ENCODE results near the gene MEIS1. TPM values are rescaled to one million over a fixed set of nuclear protein-coding genes. Genes with fewer than 3 reads are reported as not detected.

MEIS1 gene
- total and polyA plus RNA-seq, 2 of the 8 experiments (the other 6 are each of a cell fraction or from before 2014, with no cell fraction given) = 0.17 to 1.2 TPM

GRCh38 chr2:66387016-66387753, 47.7 kb upstream of the MEIS1 start:
- Histone ChIP-seq H3K14ac (ENCODE audit: insufficient read length) (no peak overlapping the region), H3K56ac (replicated peaks; ENCODE audit: insufficient read length, low read depth, low read length) (no peak overlapping the region), H2AFZ (ENCODE audit: low read length) (no peak overlapping the region), H2BK20ac (ENCODE audit: low read length) (no peak overlapping the region), H3K4me1 (replicated peaks in 1 of 4; ENCODE audit: control insufficient read depth in 3 of 4, insufficient read depth in 4 of 4, low read length in 3 of 4) (peaks cover 0 to 7% (median 2%) of the 10 kb centered on the region in 4 experiments; a peak in 4 of 7 replicates), H2BK15ac (ENCODE audit: low read length) (no peak overlapping the region), H3K36me3 (ENCODE audit: control insufficient read depth in 2 of 4, insufficient read depth in 4 of 4, low read length in 3 of 4) (no peaks in the 10 kb centered on the region), H2BK120ac (replicated peaks; ENCODE audit: low read depth, low read length) (no peak overlapping the region), H3K79me2 (ENCODE audit: control insufficient read depth in 1 of 2, insufficient read depth in 2 of 2, low read length in 2 of 2) (no peaks in the 10 kb centered on the region), H3K27ac (ENCODE audit: low read depth, low read length) (no peak overlapping the region), H4K5ac (ENCODE audit: insufficient read length, low read depth, low read length) (no peak overlapping the region), H4K20me1 (replicated peaks in 1 of 2; ENCODE audit: control insufficient read depth in 1 of 2, insufficient read depth in 2 of 2, low read length in 2 of 2) (no peaks in the 10 kb centered on the region), H3K9me3 (ENCODE audit: insufficient read depth in 2 of 2, low read depth in 1 of 2, low read length in 1 of 2) (no peaks in the 10 kb centered on the region; a peak in 1 of 4 replicates), H3K79me1 (ENCODE audit: low read depth, low read length) (no peaks in the 10 kb centered on the region), H2BK5ac (ENCODE audit: low read depth, low read length) (no peak overlapping the region), H4K8ac (ENCODE audit: extremely low read depth, insufficient read depth, low read length) (no peak overlapping the region), H3K18ac (ENCODE audit: extremely low read depth, low read length) (no peak overlapping the region), H3K9ac (replicated peaks in 1 of 4; ENCODE audit: extremely low read depth in 1 of 4, low read depth in 3 of 4, low read length in 3 of 4) (no peak overlapping the region), H3K4me2 (ENCODE audit: insufficient read depth in 1 of 2, low read depth in 2 of 2, low read length in 2 of 2) (no peak overlapping the region), H2BK12ac (ENCODE audit: low read depth, low read length) (no peak overlapping the region), H3K23me2 (ENCODE audit: low read depth, low read length) (no peaks in the 10 kb centered on the region), H4K91ac (replicated peaks; ENCODE audit: insufficient read length, low read length) (no peak overlapping the region), H3K23ac (ENCODE audit: insufficient read length) (no peak overlapping the region), H2AK5ac (ENCODE audit: low read depth, low read length) (no peak overlapping the region), H3K4ac (replicated peaks; ENCODE audit: insufficient read length, low read depth, low read length) (no peak overlapping the region), H3K4me3 (ENCODE audit: extremely low read depth in 1 of 4, insufficient read depth in 2 of 4, low read depth in 3 of 4, low read length in 4 of 4) (no peak overlapping the region), H3K27me3 (replicated peaks in 1 of 4; ENCODE audit: control insufficient read depth in 3 of 4, extremely low read depth in 1 of 4, insufficient read depth in 3 of 4, low read length in 3 of 4) (no peaks in the 10 kb centered on the region)
- FAIRE-seq (no peak), DNase-seq (ENCODE audit: low read depth in 1 of 2, low spot score in 2 of 2) (no peak)
- ChIA-PET POLR2A (ENCODE audit: partially characterized antibody) (no interaction called here), CTCF (ENCODE audit: partially characterized antibody) (interaction anchor here (0.5 to 1.8 kb wide), 4 partner anchors 10 to 181 kb away, joined by 3 to 7 read pairs (median 4); no protein-coding TSS in a partner anchor)
- WGBS, 2 experiments (ENCODE audit: extremely low coverage in 1 of 2, insufficient coverage in 1 of 2, insufficient read length in 1 of 2, insufficient replicate concordance in 2 of 2, low coverage in 1 of 2, low lambda C conversion rate in 2 of 2, missing lambda C conversion rate in 1 of 2) = 84% methylated on average over 9 of the region's 9 CpGs; no CpG with 5 or more reads in 1 of the 2 experiments
- TF ChIP-seq NANOG (IDR thresholded peaks at IDR 0.05; ENCODE audit: insufficient read depth, low read depth, low read length, poor library complexity, severe bottlenecking) (no peak), FOSL1 (IDR thresholded peaks at IDR 0.05; ENCODE audit: insufficient read depth, low read depth, low read length) (no peak), CTCF (IDR thresholded peaks at IDR 0.05; ENCODE audit: control extremely low read depth in 1 of 3, insufficient read depth in 1 of 3, low read depth in 1 of 3, low read length in 3 of 3) (no peak), KDM5A (IDR thresholded peaks at IDR 0.05; ENCODE audit: low read length) (no peak), RXRA (IDR thresholded peaks at IDR 0.05; ENCODE audit: insufficient read depth, low read depth, low read length) (no peak), BRCA1 (IDR thresholded peaks at IDR 0.05; ENCODE audit: low read depth, low read length) (no peak), CREB1 (IDR thresholded peaks at IDR 0.05) (no peak), GTF2F1 (IDR thresholded peaks at IDR 0.05; ENCODE audit: borderline replicate concordance, low read depth, low read length) (no peak), BACH1 (IDR thresholded peaks at IDR 0.05; ENCODE audit: low read length) (no peak)
- TF ChIP-seq, protein P1, sequence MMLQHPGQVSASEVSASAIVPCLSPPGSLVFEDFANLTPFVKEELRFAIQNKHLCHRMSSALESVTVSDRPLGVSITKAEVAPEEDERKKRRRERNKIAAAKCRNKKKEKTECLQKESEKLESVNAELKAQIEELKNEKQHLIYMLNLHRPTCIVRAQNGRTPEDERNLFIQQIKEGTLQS (IDR thresholded peaks at IDR 0.05; ENCODE audit: insufficient read depth, low read depth, low read length) = no peak

All from H1 (cell line).